A673 (cell line): ENCODE measurements around the gene LRRC23. TPM values are rescaled to one million over a fixed set of nuclear protein-coding genes. Genes with fewer than 3 reads are reported as not detected.
"Not testable (repeated sequence)": the region's sequence is repeated elsewhere in the genome, so short reads cannot be mapped to it uniquely, and the experiment has no call there.

Source experiments
- BruUV-seq: library from RNA; stranded (reverse); fragments of 400-500 nt; replicated peaks from 2 replicates; lab custom pipeline; 2021; lab: Mats Ljungman, UMichigan
- CTCF ChIA-PET: fragments of 300-600 bp; sonication (Branson Sonifier 250); formaldehyde crosslinking; loops from one replicate; lab custom pipeline; 2022; ENCODE audit warnings: antibody characterized with exemption; lab: Charles Lee
- POLR2A ChIA-PET: fragments of 300-600 bp; sonication (Branson Sonifier 250); formaldehyde crosslinking; loops from one replicate; lab custom pipeline; 2022; ENCODE audit warnings: antibody characterized with exemption; ENCODE audit not compliant: low non-redundant PET; lab: Charles Lee
- DNase-seq: peaks from one replicate; pipeline ENCODE4 v3.0.0-alpha.2; 2015; ENCODE audit warnings: low spot score
- H3K27ac ChIP-seq: fragments of 200-600 bp; sonication (generic); 2 replicates; pipeline ENCODE4 v1.5.1; 2016; ENCODE audit warnings: mixed run types, low read depth, mild to moderate bottlenecking, mixed read lengths, antibody characterized with exemption, low read length; ENCODE audit not compliant: poor library complexity, severe bottlenecking
- H3K27me3 ChIP-seq: fragments of 200-600 bp; sonication (generic); replicated peaks from 2 replicates; pipeline ENCODE4 v1.6.1; 2017; ENCODE audit warnings: mixed run types, low read depth, mild to moderate bottlenecking, mixed read lengths, antibody characterized with exemption, low read length; ENCODE audit not compliant: insufficient read depth, poor library complexity
- H3K36me3 ChIP-seq: fragments of 200-600 bp; sonication (generic); 2 replicates; pipeline ENCODE4 v1.6.1; 2016; ENCODE audit warnings: mixed run types, mild to moderate bottlenecking, mixed read lengths, antibody characterized with exemption, low read length; ENCODE audit not compliant: insufficient read depth, poor library complexity, severe bottlenecking
- H3K4me1 ChIP-seq: fragments of 200-600 bp; sonication (generic); 2 replicates; pipeline ENCODE4 v1.6.1; 2017; ENCODE audit warnings: mixed run types, mild to moderate bottlenecking, mixed read lengths, antibody characterized with exemption, low read length; ENCODE audit not compliant: insufficient read depth, poor library complexity, severe bottlenecking
- H3K4me3 ChIP-seq: fragments of 200-600 bp; sonication (generic); 2 replicates; pipeline ENCODE4 v1.5.1; 2016; ENCODE audit warnings: low read depth, mixed run types, mild to moderate bottlenecking, mixed read lengths, low read length; ENCODE audit not compliant: poor library complexity, severe bottlenecking
- H3K9me3 ChIP-seq: fragments of 200-600 bp; sonication (generic); 2 replicates; pipeline ENCODE4 v1.6.1; 2016; ENCODE audit warnings: mixed run types, low read depth, mild to moderate bottlenecking, mixed read lengths, antibody characterized with exemption, low read length; ENCODE audit not compliant: poor library complexity, severe bottlenecking
- EZH2 ChIP-seq: fragments of 200-600 bp; sonication (generic); IDR thresholded peaks from 2 replicates; pipeline ENCODE4 v1.6.1; 2017; ENCODE audit warnings: borderline replicate concordance, low read depth, mild to moderate bottlenecking, mixed read lengths, antibody characterized with exemption, low read length; ENCODE audit not compliant: poor library complexity, severe bottlenecking
- intact Hi-C: fragments of 100-400 bp; cut with micrococcal nuclease; formaldehyde crosslinking; loops from one replicate; pipeline ENCODE4 v1.10.0; 2022; ENCODE audit not compliant: unreplicated experiment
- total RNA-seq: library from RNA; stranded (reverse); gene quantifications from 2 replicates; pipeline ENCODE4 v1.2.3, GENCODE V29; 2021
- TF ChIP-seq, protein P1 (sequence below): fragments of 300-800, 200-600 bp; sonication (generic); conservative IDR thresholded peaks from 2 replicates; pipeline ENCODE4 v1.5.1; 2017; ENCODE audit warnings: low read depth, mild to moderate bottlenecking, antibody characterized with exemption, low read length, moderate library complexity, mixed read lengths

The LRRC23 gene
- total RNA-seq, 1 experiment from 2014 or later, result 7.7 TPM

GRCh38 chr12:6883683-6884082 is 20.9 kb upstream of the LRRC23 start:
- no peaks in the 10 kb centered on the region for H3K9me3 ChIP-seq
- H3K36me3 ChIP-seq, result no peaks in the 10 kb centered on the region
- no TSS peak for BruUV-seq
- no peak overlapping the region for H3K4me3 ChIP-seq
- H3K4me1 ChIP-seq, result no peaks in the 10 kb centered on the region
- no peak for TF ChIP-seq EZH2
- TF ChIP-seq, protein P1, sequence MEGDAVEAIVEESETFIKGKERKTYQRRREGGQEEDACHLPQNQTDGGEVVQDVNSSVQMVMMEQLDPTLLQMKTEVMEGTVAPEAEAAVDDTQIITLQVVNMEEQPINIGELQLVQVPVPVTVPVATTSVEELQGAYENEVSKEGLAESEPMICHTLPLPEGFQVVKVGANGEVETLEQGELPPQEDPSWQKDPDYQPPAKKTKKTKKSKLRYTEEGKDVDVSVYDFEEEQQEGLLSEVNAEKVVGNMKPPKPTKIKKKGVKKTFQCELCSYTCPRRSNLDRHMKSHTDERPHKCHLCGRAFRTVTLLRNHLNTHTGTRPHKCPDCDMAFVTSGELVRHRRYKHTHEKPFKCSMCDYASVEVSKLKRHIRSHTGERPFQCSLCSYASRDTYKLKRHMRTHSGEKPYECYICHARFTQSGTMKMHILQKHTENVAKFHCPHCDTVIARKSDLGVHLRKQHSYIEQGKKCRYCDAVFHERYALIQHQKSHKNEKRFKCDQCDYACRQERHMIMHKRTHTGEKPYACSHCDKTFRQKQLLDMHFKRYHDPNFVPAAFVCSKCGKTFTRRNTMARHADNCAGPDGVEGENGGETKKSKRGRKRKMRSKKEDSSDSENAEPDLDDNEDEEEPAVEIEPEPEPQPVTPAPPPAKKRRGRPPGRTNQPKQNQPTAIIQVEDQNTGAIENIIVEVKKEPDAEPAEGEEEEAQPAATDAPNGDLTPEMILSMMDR, result no peak
- ChIA-PET CTCF (no interaction called here), POLR2A (no interaction called here)
- H3K27ac ChIP-seq, result no peak overlapping the region
- intact Hi-C loops, result loop anchor here (5.0 kb wide), 1 partner anchor 849 kb away; no protein-coding TSS in a partner anchor
- H3K27me3 ChIP-seq, result no peaks in the 10 kb centered on the region
- DNase-seq, result no peak

- ChIA-PET POLR2A (interaction anchor here (0.6 kb wide), 1 partner anchor 77 kb away, joined by 4 read pairs; no protein-coding TSS in a partner anchor), CTCF (no interaction called here)
- H3K4me3 ChIP-seq, result no peak overlapping the region
- no peaks in the 10 kb centered on the region for H3K9me3 ChIP-seq
- H3K27me3 ChIP-seq, result no peaks in the 10 kb centered on the region
- no peaks in the 10 kb centered on the region for H3K36me3 ChIP-seq
- intact Hi-C loops, result loop anchor here (5.0 kb wide), 1 partner anchor 848 kb away; no protein-coding TSS in a partner anchor
- H3K27ac ChIP-seq, result no peak overlapping the region
- TF ChIP-seq, protein P1, result no peak
- TF ChIP-seq EZH2, result no peak
- no peak for DNase-seq
- no TSS peak for BruUV-seq
- no peaks in the 10 kb centered on the region for H3K4me1 ChIP-seq
Observed at GRCh38 chr12:6884539-6884938, 20.1 kb upstream of the LRRC23 start.

- H3K27me3 ChIP-seq, H3K27ac ChIP-seq, H3K4me3 ChIP-seq, H3K36me3 ChIP-seq, POLR2A ChIA-PET, intact Hi-C loops, DNase-seq, BruUV-seq, H3K4me1 ChIP-seq, H3K9me3 ChIP-seq: not testable (repeated sequence)
- CTCF ChIA-PET, result interaction anchor here (0.7 kb wide), 1 partner anchor 272 kb away, joined by 3 read pairs; no protein-coding TSS in a partner anchor
Observed at GRCh38 chr12:6886206-6886999, 18.2 kb upstream of the LRRC23 start.
